VCaP (cell line): ENCODE results near the gene MYOM3.

ENCODE experiments used
- H3K27ac ChIP-seq: fragments of 450-650 bp; 2 replicates; pipeline ENCODE4 v1.5.1; 2017
- CTCF ChIP-seq: fragments of 450-650 bp; conservative IDR thresholded peaks from 2 replicates; pipeline ENCODE4 v1.5.1; 2017; ENCODE audit warnings: mild to moderate bottlenecking, moderate library complexity

Gene MYOM3

GRCh38 chr1:24142546-24143534 lies 30.9 kb upstream of the MYOM3 start, which contains the start of gene IL22RA1:
TSS of gene IL22RA1 (minus strand) at chr1:24143140. CDS start at chr1:24143082, 58 bp downstream.
- no peak for TF ChIP-seq CTCF
- peak within 1 kb of the TSS; percentile 55; the same call in 1 of the 2 replicates for H3K27ac ChIP-seq

GRCh38 chr1:24141311-24141997 lies 29.5 kb upstream of the MYOM3 start:
- no peak overlapping the region for H3K27ac ChIP-seq
- no peak for TF ChIP-seq CTCF

DNA sequence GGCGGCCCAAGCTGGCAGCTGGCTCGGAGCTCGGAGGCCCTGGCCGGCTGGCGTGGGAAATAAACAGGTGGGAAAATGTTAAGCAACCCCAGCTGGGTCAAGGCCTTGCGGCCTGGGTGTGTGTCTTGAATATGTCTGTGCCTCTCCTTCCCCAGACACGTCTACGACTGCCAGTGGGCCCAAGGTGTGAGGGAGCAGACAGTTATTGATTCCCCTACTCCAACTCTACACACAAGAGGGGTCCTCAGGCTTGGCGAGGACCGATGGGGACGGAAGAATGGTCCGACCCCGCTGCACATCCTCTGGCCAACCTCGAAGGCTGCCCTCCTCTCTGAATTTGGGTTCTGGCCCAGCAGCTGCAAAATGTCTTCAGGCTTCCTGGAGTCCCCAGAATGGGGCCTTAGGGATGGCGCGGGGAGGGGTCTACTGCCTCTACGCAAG lies 28.8 kb upstream of the MYOM3 start:
- TF ChIP-seq CTCF = no peak
- no peak overlapping the region for H3K27ac ChIP-seq

DNA sequence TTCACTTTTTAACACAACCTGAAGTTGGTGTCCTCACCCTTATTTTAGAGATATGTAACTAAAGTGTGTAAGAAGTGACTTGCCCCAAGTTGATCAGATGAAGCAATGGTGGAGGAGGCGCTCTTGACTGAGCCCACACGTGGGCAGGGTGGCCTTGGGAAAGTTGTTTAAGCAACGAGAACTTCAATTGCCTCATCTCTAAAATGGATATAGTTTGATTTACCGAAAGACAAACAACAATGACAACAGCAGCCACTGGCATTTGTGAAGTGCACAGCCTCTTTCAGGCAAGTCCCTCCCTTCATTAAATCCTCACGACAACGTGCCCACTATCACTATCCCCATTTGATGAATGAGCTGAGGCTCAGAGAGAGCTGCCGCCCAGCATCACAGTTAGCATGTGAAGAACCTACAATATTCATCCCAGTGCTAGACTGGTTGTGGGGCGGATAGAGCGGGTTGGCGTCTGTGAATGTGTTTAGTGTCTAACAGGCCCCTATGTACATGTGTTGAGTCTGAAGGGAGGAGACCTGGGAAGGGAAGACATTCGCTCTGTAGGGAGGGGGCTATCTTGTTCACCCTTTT lies 28.0 kb upstream of the MYOM3 start:
- H3K27ac ChIP-seq = no peak overlapping the region
- TF ChIP-seq CTCF = no peak

- TF ChIP-seq CTCF = no peak
- no peak overlapping the region for H3K27ac ChIP-seq
These were observed 27.2 kb upstream of the MYOM3 start for GRCh38 chr1:24139222-24139489.

GRCh38 chr1:24138476-24139221 lies 26.7 kb upstream of the MYOM3 start:
- TF ChIP-seq CTCF = no peak
- no peak overlapping the region for H3K27ac ChIP-seq
